Measurements from ENCODE around the gene GLB1L2.
"Not testable (repeated sequence)": the region's sequence is repeated elsewhere in the genome, so short reads cannot be mapped to it uniquely, and the experiment has no call there.

The GLB1L2 gene

GRCh38 chr11:134330611-134331353, 1.0 kb upstream of the GLB1L2 start:
- DNase-seq = no peak

- no peak for DNase-seq
Observed at GRCh38 chr11:134332189-134332631, 422 bp downstream of the GLB1L2 start.

- DNase-seq = no peak
Observed at GRCh38 chr11:134332782-134333181, 994 bp downstream of the GLB1L2 start.

- no peak for DNase-seq
Observed at GRCh38 chr11:134333312-134333711, 1.5 kb downstream of the GLB1L2 start.

- no peak for DNase-seq
Observed at GRCh38 chr11:134333946-134334345, 2.2 kb downstream of the GLB1L2 start.

- no peak for DNase-seq
Observed at GRCh38 chr11:134334796-134335571, 3.2 kb downstream of the GLB1L2 start.

GRCh38 chr11:134337051-134337450, 5.3 kb downstream of the GLB1L2 start:
- no peak for DNase-seq

GRCh38 chr11:134338068-134338467, 6.3 kb downstream of the GLB1L2 start:
- DNase-seq = no peak

- no peak for DNase-seq
Observed at GRCh38 chr11:134338654-134339053, 6.9 kb downstream of the GLB1L2 start.

- DNase-seq = no peak
Observed at GRCh38 chr11:134339756-134340155, 8.0 kb downstream of the GLB1L2 start.

GRCh38 chr11:134340354-134340964, 8.7 kb downstream of the GLB1L2 start:
- DNase-seq = no peak

- DNase-seq = no peak
Observed at GRCh38 chr11:134341805-134342571, 10.2 kb downstream of the GLB1L2 start.

- DNase-seq = no peak
Observed at GRCh38 chr11:134342572-134343340, 11.0 kb downstream of the GLB1L2 start.

GRCh38 chr11:134343646-134344045, 11.9 kb downstream of the GLB1L2 start:
- no peak for DNase-seq

- DNase-seq = not testable (repeated sequence)
Observed at GRCh38 chr11:134344497-134345236, 12.9 kb downstream of the GLB1L2 start.

- DNase-seq = no peak
Observed at GRCh38 chr11:134345237-134345550, 13.4 kb downstream of the GLB1L2 start.

- no peak for DNase-seq
Observed at GRCh38 chr11:134346101-134346975, 14.6 kb downstream of the GLB1L2 start.

GRCh38 chr11:134346976-134347350, 15.2 kb downstream of the GLB1L2 start:
- DNase-seq = no peak

GRCh38 chr11:134347441-134347840, 15.7 kb downstream of the GLB1L2 start:
- DNase-seq = no peak

- no peak for DNase-seq
Observed at GRCh38 chr11:134349109-134349801, 17.5 kb downstream of the GLB1L2 start.

All from Kasumi-1 (cell line).